ENCODE measurements around the gene NCAPD2. TPM values are rescaled to one million over a fixed set of nuclear protein-coding genes. Genes with fewer than 3 reads are reported as not detected.

Gene NCAPD2
- total and polyA plus RNA-seq, 2 of the 4 experiments (the other 2 are of a cell fraction) = 35.6 to 57.9 TPM

GRCh38 chr12:6450869-6451347 is 43.0 kb upstream of the NCAPD2 start:
- Histone ChIP-seq H2AK5ac (ENCODE audit: low read depth, low read length) (peak overlapping the region; percentile 89), H2BK5ac (ENCODE audit: low read depth, low read length, poor library complexity, severe bottlenecking) (peak overlapping the region; percentile 74), H3K18ac (ENCODE audit: low read depth, low read length) (peak overlapping the region; percentile 40), H4K5ac (ENCODE audit: low read depth, low read length) (peak overlapping the region; percentile 52), H3K56ac (ENCODE audit: extremely low read depth, insufficient read depth, low read length) (peak overlapping the region; percentile 69), H3K4me3 (ENCODE audit: insufficient read depth, low read depth, low read length) (peak overlapping the region; percentile 57), H3K14ac (replicated peaks; ENCODE audit: low read depth, low read length) (peak overlapping the region; percentile 95), H3K4ac (ENCODE audit: low read depth, low read length) (peak overlapping the region; percentile 100), H3K27me3 (ENCODE audit: control insufficient read depth, insufficient read depth, low read length) (no peaks in the 10 kb centered on the region), H3K4me2 (ENCODE audit: low read depth, low read length) (peak overlapping the region; percentile 87), H3K27ac (ENCODE audit: insufficient read depth, low read length) (peak overlapping the region; percentile 98), H3K79me1 (ENCODE audit: low read depth in 1 of 2, low read length in 2 of 2) (peaks cover 16 to 37% of the 10 kb centered on the region in 2 experiments), H3K9me1 (ENCODE audit: insufficient read depth, low read length) (peaks cover 20% of the 10 kb centered on the region; the same call in 1 of the 2 replicates), H4K91ac (ENCODE audit: insufficient read depth, low read depth, low read length) (peak overlapping the region; percentile 96), H4K8ac (ENCODE audit: low read depth in 2 of 2, low read length in 2 of 2) (peak overlapping the region; percentile 94 to 100), H2BK120ac (ENCODE audit: low read depth, low read length) (peak overlapping the region; percentile 71), H4K20me1 (ENCODE audit: insufficient read depth, low read length) (no peaks in the 10 kb centered on the region), H2AK9ac (replicated peaks; ENCODE audit: low read depth, low read length, poor library complexity) (peak overlapping the region; percentile 98), H3K23ac (ENCODE audit: low read depth, low read length) (peak overlapping the region; percentile 83), H3K36me3 (ENCODE audit: control insufficient read depth, insufficient read depth, low read length) (peaks cover 2% of the 10 kb centered on the region; the same call in 1 of the 2 replicates), H2AFZ (replicated peaks; ENCODE audit: low read length, poor library complexity) (peak overlapping the region; percentile 95), H3K9ac (ENCODE audit: low read depth, low read length) (peak overlapping the region; percentile 94), H2BK20ac (ENCODE audit: low read depth, low read length) (peak overlapping the region; percentile 25), H2BK15ac (ENCODE audit: low read depth, low read length) (peak overlapping the region; percentile 45), H3K4me1 (ENCODE audit: control insufficient read depth, insufficient read depth, low read length) (peaks cover 16% of the 10 kb centered on the region), H3K9me3 (ENCODE audit: control insufficient read depth, insufficient read depth, low read length) (no peaks in the 10 kb centered on the region)
- ATAC-seq (ENCODE audit: low read depth) = peak; percentile 47
- BruUV-seq (replicated peaks) = no TSS peak
- WGBS, 2 experiments (ENCODE audit: extremely low coverage in 2 of 2, insufficient read length in 1 of 2) = 24% methylated on average over 4 of the region's 11 CpGs; no CpG with 5 or more reads in 1 of the 2 experiments
- DNase-seq = no peak
- in situ Hi-C loops (cut with MboI; ENCODE audit: low sequenced_read_pairs) = loop anchor here (25.0 kb wide), 1 partner anchor 264 kb away; no protein-coding TSS in a partner anchor
- CTCF ChIA-PET = interaction anchor here (1.3 kb wide), 1 partner anchor 14 kb away, joined by 6 read pairs; no protein-coding TSS in a partner anchor
- POLR2A ChIA-PET (ENCODE audit: unreplicated experiment) = no interaction called here
- dilution Hi-C loops (cut with HindIII; ENCODE audit: low sequenced_read_pairs, unreplicated experiment) = no loop called here
- intact Hi-C loops (cut with micrococcal nuclease) = no loop called here
- no peak for TF ChIP-seq CHD1 (IDR thresholded peaks at IDR 0.05; ENCODE audit: low read depth, low read length)
- TF ChIP-seq SMC3 (IDR thresholded peaks at IDR 0.05; ENCODE audit: low read depth, low read length) = no peak
- TF ChIP-seq FOS (IDR thresholded peaks at IDR 0.05; ENCODE audit: low read depth, low read length) = no peak
- TF ChIP-seq RAD21 (IDR thresholded peaks at IDR 0.05; ENCODE audit: low read length) = no peak
- TF ChIP-seq MAFK (IDR thresholded peaks at IDR 0.05; ENCODE audit: low read depth, low read length) = no peak
- TF ChIP-seq NFE2L2 (IDR thresholded peaks at IDR 0.05; ENCODE audit: low read depth, low read length) = no peak
- no peak for TF ChIP-seq RFX5 (IDR thresholded peaks at IDR 0.05; ENCODE audit: low read depth, low read length)
- no peak for TF ChIP-seq MXI1 (IDR thresholded peaks at IDR 0.05; ENCODE audit: borderline replicate concordance, low read depth, low read length)
- no peak for TF ChIP-seq POLR2A (IDR thresholded peaks at IDR 0.05; ENCODE audit: low read depth, low read length)
- no peak for TF ChIP-seq CTCF (conservative IDR thresholded peaks at IDR 0.05; ENCODE audit: low read depth, low read length)
- TF ChIP-seq MAZ (IDR thresholded peaks at IDR 0.05; ENCODE audit: borderline replicate concordance, low read depth, low read length) = no peak; the same call in 1 of the 2 replicates
- no peak for TF ChIP-seq ELK1 (IDR thresholded peaks at IDR 0.05; ENCODE audit: borderline replicate concordance, low read depth, low read length)
- no peak for TF ChIP-seq BHLHE40 (IDR thresholded peaks at IDR 0.05; ENCODE audit: low read depth, low read length)
- TF ChIP-seq USF2 (IDR thresholded peaks at IDR 0.05; ENCODE audit: low read depth, low read length) = no peak
- no peak for TF ChIP-seq RCOR1 (IDR thresholded peaks at IDR 0.05; ENCODE audit: insufficient replicate concordance, low read length)
- TF ChIP-seq CEBPB (IDR thresholded peaks at IDR 0.05; ENCODE audit: low read depth, low read length) = no peak
